GM23338 (cell line): ENCODE results near the gene PLEKHS1. TPM values are rescaled to one million over a fixed set of nuclear protein-coding genes. Genes with fewer than 3 reads are reported as not detected.

Source experiments
- ATAC-seq: fragments of 200-7000 bp; cut with Tn5 transposase; 3 replicates; pipeline ENCODE4 v1.9.1; 2020
- DNase-seq: peaks from one replicate; pipeline ENCODE4 v3.0.0-alpha.2; 2015; ENCODE audit warnings: low spot score
- H2AFZ ChIP-seq: fragments of 200-600 bp; sonication (generic); 2 replicates; pipeline ENCODE4 v1.8.0; 2016; ENCODE audit warnings: antibody characterized with exemption, mild to moderate bottlenecking, moderate library complexity
- H3F3A ChIP-seq: fragments of 200-600 bp; sonication (generic); replicated peaks from 2 replicates; pipeline ENCODE4 v1.8.0; 2017; ENCODE audit warnings: antibody characterized with exemption, mixed run types, low read depth
- H3K27ac ChIP-seq: fragments of 200-600 bp; sonication (generic); 2 replicates; pipeline ENCODE4 v1.6.1; 2016; ENCODE audit warnings: low read depth
- H3K27me3 ChIP-seq: fragments of 200-600 bp; sonication (generic); 2 replicates; pipeline ENCODE4 v1.8.0; 2016; ENCODE audit warnings: mild to moderate bottlenecking, mixed run types, moderate library complexity; ENCODE audit not compliant: insufficient read depth
- H3K36me3 ChIP-seq: fragments of 200-600 bp; sonication (generic); 2 replicates; pipeline ENCODE4 v1.8.0; 2016; ENCODE audit warnings: mild to moderate bottlenecking; ENCODE audit not compliant: insufficient read depth
- H3K4me1 ChIP-seq: fragments of 200-600 bp; sonication (generic); 2 replicates; pipeline ENCODE4 v1.8.0; 2016; ENCODE audit warnings: mild to moderate bottlenecking, moderate library complexity; ENCODE audit not compliant: insufficient read depth
- H3K4me2 ChIP-seq: fragments of 200-600 bp; sonication (generic); 2 replicates; pipeline ENCODE4 v1.7.1; 2017; ENCODE audit warnings: mixed run types
- H3K4me3 ChIP-seq: fragments of 200-600 bp; sonication (generic); 2 replicates; pipeline ENCODE4 v1.6.1; 2016; ENCODE audit warnings: mixed run types
- H3K79me2 ChIP-seq: fragments of 200-600 bp; sonication (generic); replicated peaks from 2 replicates; pipeline ENCODE4 v1.8.0; 2017; ENCODE audit warnings: mild to moderate bottlenecking; ENCODE audit not compliant: insufficient read depth
- H3K9me2 ChIP-seq: fragments of 200-600 bp; sonication (generic); 2 replicates; pipeline ENCODE4 v1.8.0; 2017; ENCODE audit not compliant: insufficient read depth
- H4K20me1 ChIP-seq: fragments of 200-600 bp; sonication (generic); replicated peaks from 2 replicates; pipeline ENCODE4 v1.8.0; 2017; ENCODE audit warnings: mild to moderate bottlenecking; ENCODE audit not compliant: insufficient read depth
- H3K27ac Mint-ChIP-seq: 2 replicates; pipeline ENCODE4 v1.8.0; 2020; ENCODE audit warnings: inconsistent platforms, mild to moderate bottlenecking, moderate library complexity, mixed read lengths
- H3K27me3 Mint-ChIP-seq: 3 replicates; pipeline ENCODE4 v1.8.0; 2022; ENCODE audit warnings: low read depth, mild to moderate bottlenecking, moderate library complexity, mixed read lengths, inconsistent platforms; ENCODE audit not compliant: insufficient read depth, poor library complexity
- H3K36me3 Mint-ChIP-seq: 3 replicates; pipeline ENCODE4 v1.8.0; 2021; ENCODE audit warnings: low read depth, mild to moderate bottlenecking, inconsistent platforms, moderate library complexity, mixed read lengths
- H3K4me1 Mint-ChIP-seq: 3 replicates; pipeline ENCODE4 v1.8.0; 2020; ENCODE audit warnings: mild to moderate bottlenecking, inconsistent platforms, mixed read lengths
- H3K4me3 Mint-ChIP-seq: 3 replicates; pipeline ENCODE4 v1.8.0; 2021; ENCODE audit warnings: moderate library complexity, mild to moderate bottlenecking, inconsistent platforms, mixed read lengths
- H3K9me3 Mint-ChIP-seq: 3 replicates; pipeline ENCODE4 v1.8.0; 2020; ENCODE audit warnings: moderate library complexity, mild to moderate bottlenecking, inconsistent platforms, mixed read lengths
- CREB1 ChIP-seq: fragments of 250-450 bp; sonication (Bioruptor Pico); IDR thresholded peaks from 2 replicates; pipeline ENCODE4 v1.5.0; 2020; ENCODE audit warnings: low read depth, mild to moderate bottlenecking, moderate library complexity
- ETS1 ChIP-seq: IDR thresholded peaks from 2 replicates; pipeline ENCODE4 v1.6.1; 2016; ENCODE audit warnings: antibody characterized with exemption
- EZH2 ChIP-seq: fragments of 200-600 bp; sonication (generic); IDR thresholded peaks from one replicate; pipeline ENCODE4 v1.8.0; 2017; ENCODE audit warnings: antibody characterized with exemption, mild to moderate bottlenecking, low read depth; ENCODE audit not compliant: unreplicated experiment
- EZH2phosphoT487 ChIP-seq: fragments of 200-600 bp; sonication (generic); IDR thresholded peaks from one replicate; pipeline ENCODE4 v1.8.1; 2018; ENCODE audit warnings: antibody characterized with exemption; ENCODE audit not compliant: unreplicated experiment
- NANOG ChIP-seq: IDR thresholded peaks from 2 replicates; pipeline ENCODE4 v1.6.1; 2016; ENCODE audit warnings: antibody characterized with exemption, borderline replicate concordance
- POLR2AphosphoS5 ChIP-seq: IDR thresholded peaks from 2 replicates; pipeline ENCODE4 v1.6.1; 2016; ENCODE audit warnings: antibody characterized with exemption, low read depth
- REST ChIP-seq: IDR thresholded peaks from one replicate; pipeline ENCODE4 v1.6.1; 2018; ENCODE audit warnings: antibody characterized with exemption; ENCODE audit not compliant: unreplicated experiment
- STAT1 ChIP-seq: IDR thresholded peaks from one replicate; pipeline ENCODE4 v1.6.1; 2016; ENCODE audit warnings: antibody characterized with exemption; ENCODE audit not compliant: unreplicated experiment
- ZNF331 ChIP-seq: fragments of 250-450 bp; sonication (Bioruptor Pico); IDR thresholded peaks from 2 replicates; pipeline ENCODE4 v1.5.0; 2020; ENCODE audit warnings: low read depth, mild to moderate bottlenecking, moderate library complexity
- ZNF462 ChIP-seq: fragments of 250-450 bp; sonication (Bioruptor Pico); IDR thresholded peaks from 2 replicates; pipeline ENCODE4 v1.5.0; 2020; ENCODE audit warnings: mild to moderate bottlenecking, moderate library complexity
- polyA plus RNA-seq: library from polyadenylated mRNA; unstranded; fragments of >200 nt; fragmentation: Nextera tagmentation; extraction: Ambion mirVana; gene quantifications from 2 replicates; pipeline ENCODE4 v1.2.1, GENCODE V29; 2016
- total RNA-seq: library from RNA; depleted of rRNA; stranded (reverse); fragments of >200 nt; shearing (Covaris generic); gene quantifications from 2 replicates; pipeline ENCODE4 v1.2.3, GENCODE V29; 2014

PLEKHS1 gene
- total and polyA plus RNA-seq, 2 experiments from 2014 or later, result not detected

GRCh38 chr10:113736576-113736975, 14.9 kb upstream of the PLEKHS1 start (continued):
- no peak for TF ChIP-seq REST
- no peak for TF ChIP-seq STAT1

GRCh38 chr10:113739031-113739430, 12.5 kb upstream of the PLEKHS1 start:
- Mint-ChIP-seq H3K27ac (no peak overlapping the region), H3K36me3 (no peaks in the 10 kb centered on the region), H3K9me3 (no peaks in the 10 kb centered on the region)

More at GRCh38 chr10:113739031-113739430, 12.5 kb upstream of the PLEKHS1 start:
- H3K9me2 ChIP-seq, result no peaks in the 10 kb centered on the region
- no peak overlapping the region for H3K27ac ChIP-seq
- Mint-ChIP-seq H3K27me3 (peaks cover 5% of the 10 kb centered on the region), H3K4me3 (no peak overlapping the region), H3K4me1 (peaks cover 13% of the 10 kb centered on the region)
- no peaks in the 10 kb centered on the region for H3K36me3 ChIP-seq
- H3K4me2 ChIP-seq, result no peak overlapping the region
- no peak overlapping the region for H2AFZ ChIP-seq
- H3F3A ChIP-seq, result no peaks in the 10 kb centered on the region
- no peaks in the 10 kb centered on the region for H3K27me3 ChIP-seq
- no peak for DNase-seq
- TF ChIP-seq NANOG (no peak), EZH2phosphoT487 (no peak), ZNF331 (CRISPR knock-in tag) (no peak), ETS1 (no peak), POLR2AphosphoS5 (no peak), REST (no peak), CREB1 (CRISPR knock-in tag) (no peak), STAT1 (no peak), EZH2 (no peak), ZNF462 (CRISPR knock-in tag) (no peak)
- H4K20me1 ChIP-seq, result no peaks in the 10 kb centered on the region
- no peaks in the 10 kb centered on the region for H3K4me1 ChIP-seq
- H3K4me3 ChIP-seq, result no peak overlapping the region
- no peaks in the 10 kb centered on the region for H3K79me2 ChIP-seq
- no peak for ATAC-seq
